DOHH2 (cell line): ENCODE measurements around the gene SIK3.
A peak's percentile ranks its signal among the peaks of the same experiment; 100 is the strongest.

ENCODE experiments used
- H3F3A ChIP-seq: fragments of 200-600 bp; sonication (generic), shearing (Covaris generic); 2 replicates; pipeline ENCODE4 v1.6.0; 2016; ENCODE audit warnings: antibody characterized with exemption, mild to moderate bottlenecking; ENCODE audit not compliant: control insufficient read depth, insufficient read depth
- H3K27ac ChIP-seq: fragments of 200-600 bp; sonication (generic); 2 replicates; pipeline ENCODE4 v1.5.1; 2014; ENCODE audit warnings: low read depth, mild to moderate bottlenecking, low read length, moderate library complexity
- H3K27me3 ChIP-seq: fragments of 200-600 bp; sonication (generic); 2 replicates; pipeline ENCODE4 v1.6.1; 2014; ENCODE audit warnings: mild to moderate bottlenecking, low read length, mixed read lengths; ENCODE audit not compliant: control insufficient read depth
- H3K36me3 ChIP-seq: fragments of 200-600 bp; sonication (generic); 2 replicates; pipeline ENCODE4 v1.6.1; 2014; ENCODE audit warnings: mild to moderate bottlenecking, low read length, moderate library complexity, mixed read lengths; ENCODE audit not compliant: control insufficient read depth
- H3K4me1 ChIP-seq: fragments of 200-600 bp; sonication (generic); 2 replicates; pipeline ENCODE4 v1.6.1; 2014; ENCODE audit warnings: mild to moderate bottlenecking, low read length, mixed read lengths; ENCODE audit not compliant: control insufficient read depth
- H3K4me2 ChIP-seq: fragments of 200-600 bp; sonication (generic); 2 replicates; pipeline ENCODE4 v1.6.0; 2014; ENCODE audit warnings: mild to moderate bottlenecking, low read length, moderate library complexity
- H3K4me3 ChIP-seq: fragments of 200-600 bp; sonication (generic); 2 replicates; pipeline ENCODE4 v1.5.1; 2014; ENCODE audit warnings: mild to moderate bottlenecking, low read length, mixed read lengths
- H3K79me2 ChIP-seq: fragments of 200-600 bp; sonication (generic); 2 replicates; pipeline ENCODE4 v1.6.1; 2014; ENCODE audit warnings: mild to moderate bottlenecking, low read length, mixed read lengths; ENCODE audit not compliant: control insufficient read depth
- H3K9me2 ChIP-seq: fragments of 200-600 bp; sonication (generic); replicated peaks from 2 replicates; pipeline ENCODE4 v1.6.1; 2014; ENCODE audit warnings: mild to moderate bottlenecking, low read length, mixed read lengths; ENCODE audit not compliant: control insufficient read depth
- H3K9me3 ChIP-seq: fragments of 200-600 bp; sonication (generic); 2 replicates; pipeline ENCODE4 v1.6.1; 2014; ENCODE audit warnings: antibody characterized with exemption, low read length, mixed read lengths; ENCODE audit not compliant: control insufficient read depth, insufficient read depth
- H4K20me1 ChIP-seq: fragments of 200-600 bp; sonication (generic); 2 replicates; pipeline ENCODE4 v1.6.0; 2014; ENCODE audit warnings: low read depth, mild to moderate bottlenecking, antibody characterized with exemption, low read length, moderate library complexity; ENCODE audit not compliant: control insufficient read depth, insufficient read depth
- CTCF ChIP-seq: fragments of 200-600 bp; sonication (generic); IDR thresholded peaks from one replicate; pipeline ENCODE4 v1.5.1; 2014; ENCODE audit warnings: antibody characterized with exemption, mild to moderate bottlenecking, low read depth, low read length; ENCODE audit not compliant: poor library complexity, severe bottlenecking
- EZH2phosphoT487 ChIP-seq: fragments of 200-600 bp; sonication (generic); IDR thresholded peaks from 2 replicates; pipeline ENCODE4 v1.6.1; 2017; ENCODE audit warnings: borderline replicate concordance, mild to moderate bottlenecking, antibody characterized with exemption, low read length, moderate library complexity, mixed read lengths

SIK3 gene

GRCh38 chr11:116840224-116840745 is 257.9 kb downstream of the SIK3 start:
- no peak overlapping the region for H3K4me2 ChIP-seq
- H3F3A ChIP-seq: no peaks in the 10 kb centered on the region
- H4K20me1 ChIP-seq: no peaks in the 10 kb centered on the region
- H3K4me3 ChIP-seq: no peak overlapping the region
- no peak overlapping the region for H3K27ac ChIP-seq
- H3K9me3 ChIP-seq: no peaks in the 10 kb centered on the region
- H3K4me1 ChIP-seq: peaks cover 10% of the 10 kb centered on the region
- TF ChIP-seq EZH2phosphoT487: no peak
- TF ChIP-seq CTCF: no peak
- H3K79me2 ChIP-seq: no peaks in the 10 kb centered on the region
- H3K36me3 ChIP-seq: peaks cover 7% of the 10 kb centered on the region
- no peaks in the 10 kb centered on the region for H3K9me2 ChIP-seq
- no peaks in the 10 kb centered on the region for H3K27me3 ChIP-seq

- Histone ChIP-seq H3K9me3 (no peaks in the 10 kb centered on the region), H3K27ac (no peak overlapping the region), H3K4me2 (no peak overlapping the region), H3K79me2 (no peaks in the 10 kb centered on the region), H3K9me2 (no peaks in the 10 kb centered on the region), H3F3A (no peaks in the 10 kb centered on the region), H4K20me1 (no peaks in the 10 kb centered on the region), H3K36me3 (no peaks in the 10 kb centered on the region; the same call in 1 of the 2 replicates), H3K4me1 (peaks cover 13% of the 10 kb centered on the region), H3K27me3 (no peaks in the 10 kb centered on the region), H3K4me3 (no peak overlapping the region)
- TF ChIP-seq CTCF: no peak
- TF ChIP-seq EZH2phosphoT487: no peak
These were observed 259.7 kb downstream of the SIK3 start for GRCh38 chr11:116838321-116839084.

GRCh38 chr11:116837231-116838091 is 260.8 kb downstream of the SIK3 start, which contains the start of gene APOA1:
Gene APOA1, minus strand, starts transcription at chr11:116837622. Its CDS starts 235 bp downstream, at chr11:116837387.
- Histone ChIP-seq H3F3A (no peaks in the 10 kb centered on the region), H3K27me3 (no peaks in the 10 kb centered on the region), H3K4me3 (no peak within 1 kb of the TSS), H4K20me1 (no peaks in the 10 kb centered on the region), H3K4me2 (peak within 1 kb of the TSS; percentile 91; the same call in 1 of the 2 replicates), H3K79me2 (no peaks in the 10 kb centered on the region), H3K27ac (no peak within 1 kb of the TSS), H3K36me3 (no peaks in the 10 kb centered on the region), H3K9me2 (no peaks in the 10 kb centered on the region), H3K4me1 (peaks cover 13% of the 10 kb centered on the region), H3K9me3 (no peaks in the 10 kb centered on the region)
- no peak for TF ChIP-seq CTCF
- no peak for TF ChIP-seq EZH2phosphoT487
